Stimulated activated CD4-positive, alpha-beta T cell treated with anti-CD3 and anti-CD28 coated beads, Interleukin-2, amount 100 ng/mL, for 24 hours (primary cell): ENCODE measurements around the gene GTF3C1.
"Not testable (repeated sequence)": the region's sequence is repeated elsewhere in the genome, so short reads cannot be mapped to it uniquely, and the experiment has no call there.

Source experiments
- DNase-seq, 2 donors: peaks; one replicate each; pipeline ENCODE4 v3.0.0-alpha.2; 2020

The GTF3C1 gene

GRCh38 chr16:27549746-27550581 lies at the start of gene GTF3C1, which contains the start of gene KATNIP:
GTF3C1 (minus strand) TSS chr16:27549913; CDS start chr16:27549890, 23 bp downstream.
KATNIP (plus strand) TSS chr16:27550144; CDS start chr16:27550171, 27 bp downstream.
- peak; percentile 100 for DNase-seq

- no peak for DNase-seq
Observed at GRCh38 chr16:27598931-27599565, 49.3 kb upstream of the GTF3C1 start.

GRCh38 chr16:27598220-27598619 lies 48.5 kb upstream of the GTF3C1 start:
- DNase-seq: no peak

- DNase-seq: no peak
Observed at GRCh38 chr16:27597361-27597760, 47.6 kb upstream of the GTF3C1 start.

GRCh38 chr16:27596411-27596810 lies 46.7 kb upstream of the GTF3C1 start:
- no peak for DNase-seq

- no peak for DNase-seq
Observed at GRCh38 chr16:27595993-27596392, 46.3 kb upstream of the GTF3C1 start.

- no peak for DNase-seq
Observed at GRCh38 chr16:27595475-27595874, 45.8 kb upstream of the GTF3C1 start.

- no peak for DNase-seq
Observed at GRCh38 chr16:27591837-27592236, 42.1 kb upstream of the GTF3C1 start.

GRCh38 chr16:27588057-27588456 lies 38.3 kb upstream of the GTF3C1 start:
- no peak for DNase-seq

GRCh38 chr16:27586711-27587110 lies 37.0 kb upstream of the GTF3C1 start:
- no peak for DNase-seq

- DNase-seq: no peak
Observed at GRCh38 chr16:27585200-27585599, 35.5 kb upstream of the GTF3C1 start.

GRCh38 chr16:27583634-27584033 lies 33.9 kb upstream of the GTF3C1 start:
- DNase-seq: no peak

- no peak for DNase-seq
Observed at GRCh38 chr16:27582883-27583282, 33.2 kb upstream of the GTF3C1 start.

GRCh38 chr16:27579087-27579980 lies 29.6 kb upstream of the GTF3C1 start:
- no peak for DNase-seq

- DNase-seq: no peak
Observed at GRCh38 chr16:27576729-27577128, 27.0 kb upstream of the GTF3C1 start.

- no peak for DNase-seq
Observed at GRCh38 chr16:27572711-27573110, 23.0 kb upstream of the GTF3C1 start.

GRCh38 chr16:27571433-27572326 lies 22.0 kb upstream of the GTF3C1 start:
- no peak for DNase-seq

GRCh38 chr16:27570986-27571385 lies 21.3 kb upstream of the GTF3C1 start:
- DNase-seq: not testable (repeated sequence)

GRCh38 chr16:27568077-27568476 lies 18.4 kb upstream of the GTF3C1 start:
- DNase-seq: no peak

GRCh38 chr16:27566417-27566816 lies 16.7 kb upstream of the GTF3C1 start:
- DNase-seq: no peak

GRCh38 chr16:27564224-27564623 lies 14.5 kb upstream of the GTF3C1 start:
- DNase-seq: no peak

GRCh38 chr16:27561216-27561615 lies 11.5 kb upstream of the GTF3C1 start:
- no peak for DNase-seq
